ENCODE results near the gene AFTPH.

- no peak for TF ChIP-seq CTCF (IDR thresholded peaks at IDR 0.05)
- TF ChIP-seq POLR2AphosphoS5 (IDR thresholded peaks at IDR 0.05), result no peak
These were observed 16.5 kb downstream of the AFTPH start for GRCh38 chr2:64540615-64541014.
